Anterior cingulate cortex (tissue), 58 donors: Measurements from ENCODE around the gene F11.
"Not testable (repeated sequence)": the region's sequence is repeated elsewhere in the genome, so short reads cannot be mapped to it uniquely, and the experiment has no call there.

Source experiments
- DNase-seq, 58 donors: peaks; one replicate each; lab custom pipeline; 2025; lab: John Stamatoyannopoulos, UW

The F11 gene

GRCh38 chr4:186297013-186297645 lies 31.1 kb downstream of the F11 start:
- DNase-seq = peak in 2 of 58 donors; percentile 47 to 51

GRCh38 chr4:186298031-186298647 lies 32.1 kb downstream of the F11 start:
- no peak for DNase-seq

GRCh38 chr4:186299291-186299690 lies 33.3 kb downstream of the F11 start:
- DNase-seq = no peak

- DNase-seq = no peak
These were observed 34.8 kb downstream of the F11 start for GRCh38 chr4:186300659-186301390.

- DNase-seq = no peak
These were observed 38.2 kb downstream of the F11 start for GRCh38 chr4:186304216-186304615.

- no peak for DNase-seq
These were observed 39.0 kb downstream of the F11 start for GRCh38 chr4:186304866-186305505.

GRCh38 chr4:186307497-186307896 lies 41.5 kb downstream of the F11 start:
- no peak for DNase-seq

GRCh38 chr4:186307916-186308315 lies 41.9 kb downstream of the F11 start:
- DNase-seq = no peak

- no peak for DNase-seq
These were observed 52.5 kb downstream of the F11 start for GRCh38 chr4:186318481-186318880.

- DNase-seq = not testable (repeated sequence)
These were observed 58.7 kb downstream of the F11 start for GRCh38 chr4:186324660-186325059.

- DNase-seq = no peak
These were observed 60.4 kb downstream of the F11 start for GRCh38 chr4:186326391-186326790.

- no peak for DNase-seq
These were observed 63.4 kb downstream of the F11 start for GRCh38 chr4:186329372-186329771.

- no peak for DNase-seq
These were observed 64.4 kb downstream of the F11 start for GRCh38 chr4:186330368-186330767.

- DNase-seq = no peak
These were observed 69.8 kb downstream of the F11 start for GRCh38 chr4:186335793-186336192.
